Cardiac muscle cell (in vitro differentiated cells and primary cell): Measurements from ENCODE around the gene ABRAXAS1. TPM values are rescaled to one million over a fixed set of nuclear protein-coding genes. Genes with fewer than 3 reads are reported as not detected.

ENCODE experiments used
- DNase-seq, 2 donors: peaks; one replicate each; pipeline versions ENCODE4 v3.0.0 to v3.0.0-alpha.2; 2010 to 2017; ENCODE audit warnings: low read depth in 1 of 2, low spot score in 1 of 2
- H3K27ac ChIP-seq: fragments of 200-600 bp; sonication (generic); 2 replicates; pipeline ENCODE4 v1.5.1; 2016
- H3K27me3 ChIP-seq: fragments of 200-600 bp; sonication (generic); 2 replicates; pipeline ENCODE4 v1.6.0; 2016; ENCODE audit warnings: control low read depth
- H3K36me3 ChIP-seq: fragments of 200-600 bp; sonication (generic); 2 replicates; pipeline ENCODE4 v1.5.1; 2016; ENCODE audit warnings: control low read depth
- H3K4me1 ChIP-seq: fragments of 200-600 bp; sonication (generic); 2 replicates; pipeline ENCODE4 v1.8.1; 2017; ENCODE audit warnings: low read depth, mild to moderate bottlenecking, mixed run types
- H3K4me3 ChIP-seq: fragments of 200-600 bp; sonication (generic); 2 replicates; pipeline ENCODE4 v1.5.1; 2016; ENCODE audit warnings: mild to moderate bottlenecking
- H3K9me3 ChIP-seq: fragments of 200-600 bp; sonication (generic); 2 replicates; pipeline ENCODE4 v1.5.1; 2017; ENCODE audit warnings: low read depth, mild to moderate bottlenecking, control low read depth
- polyA plus RNA-seq: library from polyadenylated mRNA; unstranded; fragments of >200 nt; fragmentation: Nextera tagmentation; extraction: Ambion mirVana; gene quantifications from 2 replicates; pipeline ENCODE4 v1.2.1, GENCODE V29; 2016
- total RNA-seq: library from RNA; depleted of rRNA; stranded (reverse); fragments of >200 nt; gene quantifications from 2 replicates; pipeline ENCODE4 v1.2.3, GENCODE V29; 2016
- TF ChIP-seq, protein P1 (sequence below): IDR thresholded peaks from 2 replicates; pipeline ENCODE4 v1.5.1; 2012; ENCODE audit warnings: low read depth, mild to moderate bottlenecking, low read length

The ABRAXAS1 gene
- total and polyA plus RNA-seq, 2 experiments from 2014 or later, result 5.1 to 14.6 TPM

DNA sequence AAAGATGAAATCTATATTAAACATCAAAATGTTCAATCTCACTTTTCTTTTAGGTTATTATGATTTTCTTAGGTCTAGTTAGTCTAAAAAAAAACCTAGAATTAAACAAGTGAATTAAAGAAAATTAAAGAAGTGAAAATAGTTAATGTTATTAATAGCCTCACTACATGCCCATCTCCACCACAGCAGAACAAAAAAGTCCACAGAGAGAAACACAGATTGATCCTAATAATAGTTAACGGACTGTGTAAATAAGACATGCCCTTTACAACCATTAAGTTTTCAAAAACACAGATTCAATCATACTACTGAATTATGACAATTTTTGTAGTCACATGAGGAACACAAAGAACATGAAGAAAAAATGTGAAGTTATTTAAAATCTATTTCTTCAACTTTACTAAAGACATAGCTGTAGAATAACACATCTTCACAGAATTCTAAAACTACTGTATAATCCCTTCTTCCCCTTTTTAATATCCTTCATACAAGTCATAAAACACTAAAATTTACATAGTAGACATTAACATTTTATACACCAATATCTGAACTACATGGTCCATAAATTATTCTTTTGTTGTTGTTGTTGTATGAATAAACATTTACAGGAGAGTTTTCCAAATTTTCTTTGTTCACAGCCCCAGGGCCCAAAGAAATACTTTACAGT, 44.6 kb downstream of the ABRAXAS1 start:
- TF ChIP-seq, protein P1, sequence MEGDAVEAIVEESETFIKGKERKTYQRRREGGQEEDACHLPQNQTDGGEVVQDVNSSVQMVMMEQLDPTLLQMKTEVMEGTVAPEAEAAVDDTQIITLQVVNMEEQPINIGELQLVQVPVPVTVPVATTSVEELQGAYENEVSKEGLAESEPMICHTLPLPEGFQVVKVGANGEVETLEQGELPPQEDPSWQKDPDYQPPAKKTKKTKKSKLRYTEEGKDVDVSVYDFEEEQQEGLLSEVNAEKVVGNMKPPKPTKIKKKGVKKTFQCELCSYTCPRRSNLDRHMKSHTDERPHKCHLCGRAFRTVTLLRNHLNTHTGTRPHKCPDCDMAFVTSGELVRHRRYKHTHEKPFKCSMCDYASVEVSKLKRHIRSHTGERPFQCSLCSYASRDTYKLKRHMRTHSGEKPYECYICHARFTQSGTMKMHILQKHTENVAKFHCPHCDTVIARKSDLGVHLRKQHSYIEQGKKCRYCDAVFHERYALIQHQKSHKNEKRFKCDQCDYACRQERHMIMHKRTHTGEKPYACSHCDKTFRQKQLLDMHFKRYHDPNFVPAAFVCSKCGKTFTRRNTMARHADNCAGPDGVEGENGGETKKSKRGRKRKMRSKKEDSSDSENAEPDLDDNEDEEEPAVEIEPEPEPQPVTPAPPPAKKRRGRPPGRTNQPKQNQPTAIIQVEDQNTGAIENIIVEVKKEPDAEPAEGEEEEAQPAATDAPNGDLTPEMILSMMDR, result no peak
- Histone ChIP-seq H3K4me3 (no peak overlapping the region), H3K36me3 (peaks cover 37% of the 10 kb centered on the region), H3K27ac (no peak overlapping the region), H3K27me3 (no peaks in the 10 kb centered on the region), H3K9me3 (no peaks in the 10 kb centered on the region), H3K4me1 (no peaks in the 10 kb centered on the region)
- no peak for DNase-seq

DNA sequence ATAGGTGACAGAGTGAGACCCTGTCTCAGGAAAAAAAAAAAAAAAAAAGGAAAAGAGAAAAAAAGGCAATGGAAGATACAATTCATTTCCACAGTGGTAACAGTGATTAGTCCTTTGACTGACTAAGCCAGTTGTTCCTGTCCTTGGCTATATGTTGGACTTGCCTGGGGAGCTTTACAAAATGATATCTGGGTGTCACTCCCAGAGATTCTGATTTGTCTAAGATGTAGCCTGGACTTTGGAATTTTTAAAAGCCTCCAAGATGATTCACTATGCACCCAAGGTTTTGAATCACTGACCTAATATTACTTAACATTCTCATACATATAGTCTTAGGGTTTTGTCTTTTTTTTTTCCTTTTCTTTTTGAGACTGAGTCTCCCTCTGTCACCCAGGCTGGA, 46.2 kb downstream of the ABRAXAS1 start:
- no peaks in the 10 kb centered on the region for H3K4me1 ChIP-seq
- H3K4me3 ChIP-seq, result no peak overlapping the region
- no peak overlapping the region for H3K27ac ChIP-seq
- TF ChIP-seq, protein P1, result no peak
- H3K36me3 ChIP-seq, result peaks cover 29% of the 10 kb centered on the region
- no peaks in the 10 kb centered on the region for H3K9me3 ChIP-seq
- H3K27me3 ChIP-seq, result no peaks in the 10 kb centered on the region
- no peak for DNase-seq

DNA sequence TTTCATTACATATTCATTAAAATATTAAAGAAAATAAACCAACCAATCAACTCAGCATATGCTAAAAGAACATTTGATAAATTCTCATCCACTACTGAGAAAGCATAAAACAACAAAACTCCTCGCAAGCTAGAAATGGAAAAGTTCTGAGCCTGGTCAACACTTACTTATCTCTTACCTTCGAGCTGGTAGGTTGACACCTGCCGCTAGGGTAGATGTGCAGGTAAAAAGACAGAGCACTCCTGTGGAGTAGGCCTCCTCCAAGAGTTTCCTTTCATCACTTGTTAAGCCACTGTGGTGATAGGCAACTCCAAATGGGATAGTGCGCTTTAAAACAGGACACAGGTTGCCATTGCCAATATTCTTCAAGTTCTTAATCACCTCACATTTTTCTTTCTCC, 48.2 kb downstream of the ABRAXAS1 start:
- DNase-seq, result no peak
- H3K9me3 ChIP-seq, result no peaks in the 10 kb centered on the region
- TF ChIP-seq, protein P1, result no peak
- peaks cover 14% of the 10 kb centered on the region for H3K36me3 ChIP-seq
- H3K4me1 ChIP-seq, result no peaks in the 10 kb centered on the region
- no peak overlapping the region for H3K27ac ChIP-seq
- no peak overlapping the region for H3K4me3 ChIP-seq
- H3K27me3 ChIP-seq, result no peaks in the 10 kb centered on the region

DNA sequence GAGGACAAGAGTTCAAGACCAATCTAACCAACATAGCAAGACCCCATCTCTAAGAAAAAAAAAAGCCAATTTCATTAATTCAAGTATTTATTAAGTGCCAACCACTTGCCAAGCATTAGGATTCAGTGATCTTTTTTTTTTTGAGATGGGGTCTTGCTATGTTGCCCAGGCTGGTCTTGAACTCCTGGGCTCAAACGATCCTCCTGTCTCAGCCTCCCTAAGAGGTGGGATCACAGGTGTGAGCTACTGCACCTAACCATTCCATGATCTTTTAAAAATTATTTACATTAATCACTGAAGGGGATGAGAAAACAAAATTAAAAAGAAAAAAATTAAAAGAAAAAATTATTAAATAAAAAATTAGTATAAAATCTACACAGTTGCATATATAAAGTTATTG, 53.7 kb downstream of the ABRAXAS1 start:
- TF ChIP-seq, protein P1, result no peak
- no peak for DNase-seq
- Histone ChIP-seq H3K9me3 (no peaks in the 10 kb centered on the region), H3K27ac (no peak overlapping the region), H3K4me3 (no peak overlapping the region), H3K27me3 (no peaks in the 10 kb centered on the region), H3K4me1 (no peaks in the 10 kb centered on the region), H3K36me3 (peaks cover 15% of the 10 kb centered on the region)

DNA sequence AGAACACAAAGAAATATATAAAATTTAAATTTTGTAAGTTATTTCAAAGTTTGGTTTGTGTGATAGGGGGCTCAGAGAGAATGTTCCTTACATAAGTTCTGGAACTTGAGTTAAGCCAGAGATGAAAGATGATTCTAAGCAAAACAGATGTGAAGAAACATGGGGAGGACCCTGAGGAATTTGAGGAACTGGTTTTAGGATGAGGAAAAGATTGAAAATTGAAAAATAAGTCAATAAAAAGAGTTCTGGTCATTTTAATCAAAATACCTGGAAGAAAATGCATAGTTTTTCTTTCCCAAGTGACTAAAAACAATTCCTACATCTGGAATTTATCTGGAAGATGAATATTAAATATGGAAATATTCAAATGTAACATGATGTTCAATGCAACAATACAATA, 66.7 kb downstream of the ABRAXAS1 start:
- H3K4me1 ChIP-seq, result no peaks in the 10 kb centered on the region

More for the DNA sequence above, 66.7 kb downstream of the ABRAXAS1 start:
- Histone ChIP-seq H3K27me3 (no peaks in the 10 kb centered on the region), H3K27ac (no peak overlapping the region), H3K9me3 (no peaks in the 10 kb centered on the region), H3K36me3 (peaks cover 36% of the 10 kb centered on the region), H3K4me3 (no peak overlapping the region)
- DNase-seq, result no peak
- TF ChIP-seq, protein P1, result no peak
